ENCODE data around the gene LENEP.

DNA sequence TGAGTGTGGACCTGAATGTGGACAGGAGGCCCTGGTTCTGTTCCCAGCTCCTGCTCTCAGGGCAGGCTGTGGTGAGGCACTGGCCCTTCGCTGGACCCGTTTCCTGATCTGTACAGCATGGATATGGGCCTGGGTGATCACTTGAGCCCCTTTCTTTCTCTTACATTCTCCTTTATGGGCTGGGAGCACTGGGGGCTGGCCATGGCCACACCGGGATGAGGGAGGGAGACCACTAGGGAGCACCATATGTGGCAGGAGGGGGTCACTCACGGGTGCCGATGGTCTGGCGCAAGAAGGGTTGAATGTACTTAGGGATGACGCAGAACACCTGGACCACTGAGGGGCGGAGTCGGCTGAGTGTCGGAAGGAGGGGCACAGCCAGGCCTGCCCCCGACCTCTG, 37.5 kb downstream of the LENEP start:
- TF ChIP-seq, protein P1, sequence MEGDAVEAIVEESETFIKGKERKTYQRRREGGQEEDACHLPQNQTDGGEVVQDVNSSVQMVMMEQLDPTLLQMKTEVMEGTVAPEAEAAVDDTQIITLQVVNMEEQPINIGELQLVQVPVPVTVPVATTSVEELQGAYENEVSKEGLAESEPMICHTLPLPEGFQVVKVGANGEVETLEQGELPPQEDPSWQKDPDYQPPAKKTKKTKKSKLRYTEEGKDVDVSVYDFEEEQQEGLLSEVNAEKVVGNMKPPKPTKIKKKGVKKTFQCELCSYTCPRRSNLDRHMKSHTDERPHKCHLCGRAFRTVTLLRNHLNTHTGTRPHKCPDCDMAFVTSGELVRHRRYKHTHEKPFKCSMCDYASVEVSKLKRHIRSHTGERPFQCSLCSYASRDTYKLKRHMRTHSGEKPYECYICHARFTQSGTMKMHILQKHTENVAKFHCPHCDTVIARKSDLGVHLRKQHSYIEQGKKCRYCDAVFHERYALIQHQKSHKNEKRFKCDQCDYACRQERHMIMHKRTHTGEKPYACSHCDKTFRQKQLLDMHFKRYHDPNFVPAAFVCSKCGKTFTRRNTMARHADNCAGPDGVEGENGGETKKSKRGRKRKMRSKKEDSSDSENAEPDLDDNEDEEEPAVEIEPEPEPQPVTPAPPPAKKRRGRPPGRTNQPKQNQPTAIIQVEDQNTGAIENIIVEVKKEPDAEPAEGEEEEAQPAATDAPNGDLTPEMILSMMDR (conservative IDR thresholded peaks at IDR 0.05; ENCODE audit: low read length) = no peak
- no peak for TF ChIP-seq EZH2phosphoT487 (IDR thresholded peaks at IDR 0.05; ENCODE audit: borderline replicate concordance)
